Superior temporal gyrus (tissue), 1 donor: ENCODE results near the gene NEO1.
"Not testable (repeated sequence)": the region's sequence is repeated elsewhere in the genome, so short reads cannot be mapped to it uniquely, and the experiment has no call there.

ENCODE experiments used
- DNase-seq: peaks from one replicate; pipeline ENCODE4 v3.0.0-alpha.2; 2016; ENCODE audit errors: extremely low spot score

Gene NEO1

GRCh38 chr15:73195166-73195565 lies 142.9 kb downstream of the NEO1 start:
- DNase-seq: no peak

- no peak for DNase-seq
These were observed 143.8 kb downstream of the NEO1 start for GRCh38 chr15:73196113-73196512.

GRCh38 chr15:73200339-73200738 lies 148.1 kb downstream of the NEO1 start:
- DNase-seq: no peak

GRCh38 chr15:73210630-73211029 lies 158.4 kb downstream of the NEO1 start:
- DNase-seq: no peak

- DNase-seq: no peak
These were observed 160.2 kb downstream of the NEO1 start for GRCh38 chr15:73212424-73212823.

- DNase-seq: not testable (repeated sequence)
These were observed 169.2 kb downstream of the NEO1 start for GRCh38 chr15:73221450-73221849.

GRCh38 chr15:73225358-73226015 lies 173.2 kb downstream of the NEO1 start:
- DNase-seq: no peak

- DNase-seq: no peak
These were observed 174.0 kb downstream of the NEO1 start for GRCh38 chr15:73226093-73226814.

GRCh38 chr15:73227433-73228056 lies 175.3 kb downstream of the NEO1 start:
- no peak for DNase-seq

- DNase-seq: no peak
These were observed 175.9 kb downstream of the NEO1 start for GRCh38 chr15:73228128-73228646.

GRCh38 chr15:73231661-73232419 lies 179.6 kb downstream of the NEO1 start:
- no peak for DNase-seq

GRCh38 chr15:73232776-73233175 lies 180.5 kb downstream of the NEO1 start:
- DNase-seq: no peak

GRCh38 chr15:73233623-73234022 lies 181.4 kb downstream of the NEO1 start:
- no peak for DNase-seq

GRCh38 chr15:73237910-73238309 lies 185.6 kb downstream of the NEO1 start:
- no peak for DNase-seq

GRCh38 chr15:73239564-73240215 lies 187.4 kb downstream of the NEO1 start:
- peak; percentile 60 for DNase-seq

GRCh38 chr15:73240866-73241499 lies 188.7 kb downstream of the NEO1 start:
- DNase-seq: peak; percentile 89

GRCh38 chr15:73244333-73244732 lies 192.1 kb downstream of the NEO1 start:
- no peak for DNase-seq

GRCh38 chr15:73246439-73246838 lies 194.2 kb downstream of the NEO1 start:
- DNase-seq: no peak

GRCh38 chr15:73246898-73247297 lies 194.6 kb downstream of the NEO1 start:
- no peak for DNase-seq

GRCh38 chr15:73247331-73247730 lies 195.1 kb downstream of the NEO1 start:
- no peak for DNase-seq

- DNase-seq: no peak
These were observed 197.2 kb downstream of the NEO1 start for GRCh38 chr15:73249499-73249898.
